BJ (cell line): ENCODE measurements around the gene PCSK2. TPM values are rescaled to one million over a fixed set of nuclear protein-coding genes. Genes with fewer than 3 reads are reported as not detected.
A peak's percentile ranks its signal among the peaks of the same experiment; 100 is the strongest.

Experiments
- CTCF ChIA-PET: fragments of 350-600 bp; formaldehyde crosslinking; extraction: SDS; loops from one replicate; lab custom pipeline; 2021; ENCODE audit warnings: antibody characterized with exemption, inconsistent platforms; lab: Yijun Ruan, JAX
- POLR2A ChIA-PET: fragments of 300-600 bp; sonication (Branson Sonifier 250); formaldehyde crosslinking; extraction: SDS; loops from one replicate; lab custom pipeline; 2021; ENCODE audit warnings: antibody characterized with exemption; lab: Charles Lee
- DNase-seq: peaks from one replicate; pipeline ENCODE4 v3.0.0-alpha.2; 2011; ENCODE audit warnings: low read depth
- H3K27me3 ChIP-seq: 2 replicates; pipeline ENCODE4 v1.6.0; 2011; ENCODE audit warnings: low read length; ENCODE audit not compliant: control insufficient read depth, insufficient read depth
- H3K36me3 ChIP-seq: 2 replicates; pipeline ENCODE4 v1.5.1; 2011; ENCODE audit warnings: low read length; ENCODE audit not compliant: control insufficient read depth, insufficient read depth
- H3K4me3 ChIP-seq: 2 replicates; pipeline ENCODE4 v1.5.1; 2011; ENCODE audit warnings: low read depth, mild to moderate bottlenecking, control low read depth, low read length
- polyA plus RNA-seq: library from polyadenylated mRNA; depleted of rRNA; stranded (reverse); fragments of >200 nt; gene quantifications from 2 replicates; pipeline ENCODE4 v1.2.3, GENCODE V29; 2011
- TF ChIP-seq, protein P1 (sequence below): IDR thresholded peaks from 2 replicates; pipeline ENCODE4 v1.5.1; 2011; ENCODE audit warnings: low read depth, mild to moderate bottlenecking, control low read depth, inconsistent platforms, low read length, moderate library complexity; ENCODE audit not compliant: insufficient read depth

The PCSK2 gene
- polyA plus RNA-seq, 1 experiment: not detected

DNA sequence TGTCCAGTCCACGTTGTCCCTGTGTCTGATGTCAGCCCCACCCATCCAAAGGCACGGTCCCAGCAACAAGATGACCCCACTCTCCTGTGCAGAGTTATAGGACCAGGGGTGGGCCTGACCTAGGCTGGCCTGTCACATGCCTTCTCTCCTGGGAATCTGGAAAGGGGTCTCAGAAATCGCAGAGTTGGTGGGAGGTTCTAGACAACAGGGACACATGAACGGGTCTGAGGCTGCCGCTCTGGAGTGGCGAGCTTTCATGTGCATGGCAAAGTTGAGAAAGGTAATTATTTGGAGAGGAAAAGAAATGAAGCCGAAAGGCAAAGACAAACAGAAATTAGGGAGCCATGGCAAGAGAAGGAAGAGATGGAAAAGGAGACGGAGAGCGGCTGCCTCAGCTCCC lies 274.9 kb downstream of the PCSK2 start:
- H3K36me3 ChIP-seq: no peaks in the 10 kb centered on the region
- no peak overlapping the region for H3K4me3 ChIP-seq
- ChIA-PET CTCF (no interaction called here), POLR2A (no interaction called here)
- TF ChIP-seq, protein P1, sequence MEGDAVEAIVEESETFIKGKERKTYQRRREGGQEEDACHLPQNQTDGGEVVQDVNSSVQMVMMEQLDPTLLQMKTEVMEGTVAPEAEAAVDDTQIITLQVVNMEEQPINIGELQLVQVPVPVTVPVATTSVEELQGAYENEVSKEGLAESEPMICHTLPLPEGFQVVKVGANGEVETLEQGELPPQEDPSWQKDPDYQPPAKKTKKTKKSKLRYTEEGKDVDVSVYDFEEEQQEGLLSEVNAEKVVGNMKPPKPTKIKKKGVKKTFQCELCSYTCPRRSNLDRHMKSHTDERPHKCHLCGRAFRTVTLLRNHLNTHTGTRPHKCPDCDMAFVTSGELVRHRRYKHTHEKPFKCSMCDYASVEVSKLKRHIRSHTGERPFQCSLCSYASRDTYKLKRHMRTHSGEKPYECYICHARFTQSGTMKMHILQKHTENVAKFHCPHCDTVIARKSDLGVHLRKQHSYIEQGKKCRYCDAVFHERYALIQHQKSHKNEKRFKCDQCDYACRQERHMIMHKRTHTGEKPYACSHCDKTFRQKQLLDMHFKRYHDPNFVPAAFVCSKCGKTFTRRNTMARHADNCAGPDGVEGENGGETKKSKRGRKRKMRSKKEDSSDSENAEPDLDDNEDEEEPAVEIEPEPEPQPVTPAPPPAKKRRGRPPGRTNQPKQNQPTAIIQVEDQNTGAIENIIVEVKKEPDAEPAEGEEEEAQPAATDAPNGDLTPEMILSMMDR: no peak
- no peaks in the 10 kb centered on the region for H3K27me3 ChIP-seq
- no peak for DNase-seq

GRCh38 chr20:17502105-17502504 lies 275.3 kb downstream of the PCSK2 start:
- H3K27me3 ChIP-seq: no peaks in the 10 kb centered on the region
- no peak overlapping the region for H3K4me3 ChIP-seq
- ChIA-PET POLR2A (no interaction called here), CTCF (interaction anchor here (1.0 kb wide), 1 partner anchor 14 kb away, joined by 3 read pairs; no protein-coding TSS in a partner anchor)
- TF ChIP-seq, protein P1: no peak
- no peaks in the 10 kb centered on the region for H3K36me3 ChIP-seq
- no peak for DNase-seq

DNA sequence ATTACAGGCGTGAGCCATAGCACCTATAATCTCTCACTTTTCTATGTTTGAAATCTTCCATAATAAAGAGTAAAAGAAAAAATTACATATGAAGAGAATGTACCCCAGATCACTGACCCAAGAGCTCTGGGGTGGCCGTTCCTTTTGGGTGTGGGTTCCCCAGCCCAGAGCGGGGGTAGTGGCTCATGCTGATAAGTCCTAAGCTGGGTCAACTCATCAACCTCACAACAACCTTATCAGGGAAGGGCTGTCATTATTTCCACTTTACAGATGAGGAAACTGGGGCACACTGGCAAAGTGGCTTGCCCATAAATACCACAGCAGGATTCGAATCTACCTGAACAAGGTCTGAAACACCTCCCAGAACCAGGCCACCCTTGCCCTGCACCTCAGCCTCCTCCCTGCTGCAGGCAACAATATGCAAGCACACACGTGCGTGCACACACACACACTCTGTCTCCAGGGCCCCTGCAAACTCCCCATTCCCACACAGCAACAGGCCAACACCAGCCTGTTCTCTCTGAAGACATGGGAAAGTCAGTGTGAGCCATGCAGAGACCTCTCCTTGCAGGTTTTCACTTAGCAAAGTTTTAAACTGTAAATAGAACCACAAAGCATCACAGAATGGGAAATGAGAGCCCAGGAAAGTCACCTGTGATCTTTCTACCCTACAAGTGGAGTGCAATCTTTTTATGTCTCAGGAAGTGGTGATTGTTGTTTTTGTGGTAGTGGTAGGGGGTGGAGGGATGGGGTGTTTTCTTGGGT lies 276.6 kb downstream of the PCSK2 start:
- H3K36me3 ChIP-seq: no peaks in the 10 kb centered on the region
- ChIA-PET CTCF (interaction anchor here (0.8 to 3.6 kb wide), 18 partner anchors 9 to 773 kb away, joined by 3 to 33 read pairs (median 3); no protein-coding TSS in a partner anchor), POLR2A (no interaction called here)
- DNase-seq: no peak
- TF ChIP-seq, protein P1: no peak
- H3K4me3 ChIP-seq: no peak overlapping the region
- H3K27me3 ChIP-seq: no peaks in the 10 kb centered on the region

- ChIA-PET POLR2A (no interaction called here), CTCF (interaction anchor here (0.8 to 3.6 kb wide), 25 partner anchors 10 to 772 kb away, joined by 3 to 33 read pairs (median 3); no protein-coding TSS in a partner anchor)
- no peaks in the 10 kb centered on the region for H3K27me3 ChIP-seq
- H3K36me3 ChIP-seq: no peaks in the 10 kb centered on the region
- TF ChIP-seq, protein P1: no peak
- H3K4me3 ChIP-seq: peak overlapping the region; percentile 23; the same call in 1 of the 2 replicates
- DNase-seq: no peak
These were observed 277.4 kb downstream of the PCSK2 start for GRCh38 chr20:17504066-17504897.
